ENCODE results near the gene PSME3.
"Not testable (repeated sequence)": the region's sequence is repeated elsewhere in the genome, so short reads cannot be mapped to it uniquely, and the experiment has no call there.

The PSME3 gene

GRCh38 chr17:42849031-42849430, 15.8 kb downstream of the PSME3 start:
- in situ Hi-C loops (cut with HindIII; ENCODE audit: low sequenced_read_pairs), result no loop called here

- in situ Hi-C loops (cut with HindIII; ENCODE audit: low sequenced_read_pairs), result no loop called here
Measured at GRCh38 chr17:42849451-42850181, 16.4 kb downstream of the PSME3 start.

- in situ Hi-C loops (cut with HindIII; ENCODE audit: low sequenced_read_pairs), result no loop called here
Measured at GRCh38 chr17:42850954-42851353, 17.8 kb downstream of the PSME3 start, which contains the start of gene AOC3. Gene AOC3 (plus strand): TSS chr17:42851199. CDS start chr17:42851344, 145 bp downstream.

GRCh38 chr17:42851371-42852240, 18.4 kb downstream of the PSME3 start:
- in situ Hi-C loops (cut with HindIII; ENCODE audit: low sequenced_read_pairs), result not testable (repeated sequence)

GRCh38 chr17:42852351-42852750, 19.2 kb downstream of the PSME3 start:
- in situ Hi-C loops (cut with HindIII; ENCODE audit: low sequenced_read_pairs), result no loop called here

- in situ Hi-C loops (cut with HindIII; ENCODE audit: low sequenced_read_pairs), result no loop called here
Measured at GRCh38 chr17:42853004-42853403, 19.8 kb downstream of the PSME3 start.

- in situ Hi-C loops (cut with HindIII; ENCODE audit: low sequenced_read_pairs), result no loop called here
Measured at GRCh38 chr17:42853597-42853967, 20.4 kb downstream of the PSME3 start.

- in situ Hi-C loops (cut with HindIII; ENCODE audit: low sequenced_read_pairs), result no loop called here
Measured at GRCh38 chr17:42853968-42854790, 21.0 kb downstream of the PSME3 start.

- in situ Hi-C loops (cut with HindIII; ENCODE audit: low sequenced_read_pairs), result loop anchor here (5.0 kb wide), 2 partner anchors 37 to 72 kb away; no protein-coding TSS in a partner anchor
Measured at GRCh38 chr17:42855048-42855596, 21.9 kb downstream of the PSME3 start.

GRCh38 chr17:42856093-42856492, 22.9 kb downstream of the PSME3 start:
- in situ Hi-C loops (cut with HindIII; ENCODE audit: low sequenced_read_pairs), result loop anchor here (5.0 kb wide), 2 partner anchors 36 to 71 kb away; no protein-coding TSS in a partner anchor

- in situ Hi-C loops (cut with HindIII; ENCODE audit: low sequenced_read_pairs), result loop anchor here (5.0 kb wide), 2 partner anchors 36 to 71 kb away; no protein-coding TSS in a partner anchor
Measured at GRCh38 chr17:42856516-42856915, 23.3 kb downstream of the PSME3 start.

GRCh38 chr17:42857389-42857788, 24.2 kb downstream of the PSME3 start:
- in situ Hi-C loops (cut with HindIII; ENCODE audit: low sequenced_read_pairs), result loop anchor here (5.0 kb wide), 2 partner anchors 35 to 70 kb away; no protein-coding TSS in a partner anchor

- in situ Hi-C loops (cut with HindIII; ENCODE audit: low sequenced_read_pairs), result no loop called here
Measured at GRCh38 chr17:42865638-42866094, 32.5 kb downstream of the PSME3 start.

GRCh38 chr17:42866216-42866615, 33.0 kb downstream of the PSME3 start:
- in situ Hi-C loops (cut with HindIII; ENCODE audit: low sequenced_read_pairs), result no loop called here

- in situ Hi-C loops (cut with HindIII; ENCODE audit: low sequenced_read_pairs), result no loop called here
Measured at GRCh38 chr17:42866631-42867575, 33.7 kb downstream of the PSME3 start.

- in situ Hi-C loops (cut with HindIII; ENCODE audit: low sequenced_read_pairs), result not testable (repeated sequence)
Measured at GRCh38 chr17:42867694-42868261, 34.6 kb downstream of the PSME3 start.

GRCh38 chr17:42868338-42868737, 35.1 kb downstream of the PSME3 start:
- in situ Hi-C loops (cut with HindIII; ENCODE audit: low sequenced_read_pairs), result no loop called here

- in situ Hi-C loops (cut with HindIII; ENCODE audit: low sequenced_read_pairs), result no loop called here
Measured at GRCh38 chr17:42871647-42872046, 38.5 kb downstream of the PSME3 start.

Data from endothelial cell of hepatic sinusoid (primary cell).